Thoracic aorta (tissue), 2 donors: ENCODE results near the gene MMP24OS. TPM values are rescaled to one million over a fixed set of nuclear protein-coding genes. Genes with fewer than 3 reads are reported as not detected.

Source experiments
- ATAC-seq: fragments of 150-250 bp; one replicate; pipeline ENCODE4 v1.8.0; 2017; ENCODE audit warnings: low read depth; ENCODE audit not compliant: insufficient number of reproducible peaks, low FRiP score
- DNase-seq: peaks from one replicate; pipeline ENCODE4 v3.0.0-alpha.2; 2020; ENCODE audit warnings: low spot score
- H3K27ac ChIP-seq, 2 donors: fragments of 200-600 bp; sonication (generic); 1 replicate in 1 of 2; 2 replicates in 1 of 2; pipeline ENCODE4 v1.5.1; 2016; ENCODE audit warnings: mild to moderate bottlenecking in 2 of 2, moderate library complexity in 2 of 2
- H3K27me3 ChIP-seq: fragments of 200-600 bp; sonication (generic); replicated peaks from 2 replicates; pipeline ENCODE4 v1.6.0; 2016; ENCODE audit warnings: mild to moderate bottlenecking; ENCODE audit not compliant: insufficient read depth
- H3K36me3 ChIP-seq: fragments of 200-600 bp; sonication (generic); one replicate; pipeline ENCODE4 v1.5.1; 2016
- H3K4me1 ChIP-seq, 2 donors: fragments of 200-600 bp; sonication (generic); 1 replicate in 1 of 2; 2 replicates in 1 of 2; pipeline versions ENCODE4 v1.5.1 to v1.6.0; 2016; ENCODE audit warnings: low read depth in 2 of 2, mild to moderate bottlenecking in 1 of 2; ENCODE audit not compliant: control insufficient read depth in 1 of 2
- H3K4me3 ChIP-seq: fragments of 200-600 bp; sonication (generic); 2 replicates; pipeline ENCODE4 v1.5.1; 2016; ENCODE audit warnings: mild to moderate bottlenecking
- H3K9me3 ChIP-seq: fragments of 200-600 bp; sonication (generic); 2 replicates; pipeline ENCODE4 v1.5.1; 2016
- CTCF ChIP-seq: fragments of 200-600 bp; sonication (generic); IDR thresholded peaks from one replicate; pipeline ENCODE4 v1.5.1; 2019; ENCODE audit warnings: antibody characterized with exemption
- total RNA-seq, 2 donors: library from RNA; depleted of rRNA; stranded (reverse); fragments of >200 nt; gene quantifications; one replicate each; pipeline versions ENCODE4 v1.1.0 to v1.2.3, GENCODE V29; 2016

MMP24OS gene
- total RNA-seq, 2 donors from 2014 or later: 38.1 to 38.3 TPM

DNA sequence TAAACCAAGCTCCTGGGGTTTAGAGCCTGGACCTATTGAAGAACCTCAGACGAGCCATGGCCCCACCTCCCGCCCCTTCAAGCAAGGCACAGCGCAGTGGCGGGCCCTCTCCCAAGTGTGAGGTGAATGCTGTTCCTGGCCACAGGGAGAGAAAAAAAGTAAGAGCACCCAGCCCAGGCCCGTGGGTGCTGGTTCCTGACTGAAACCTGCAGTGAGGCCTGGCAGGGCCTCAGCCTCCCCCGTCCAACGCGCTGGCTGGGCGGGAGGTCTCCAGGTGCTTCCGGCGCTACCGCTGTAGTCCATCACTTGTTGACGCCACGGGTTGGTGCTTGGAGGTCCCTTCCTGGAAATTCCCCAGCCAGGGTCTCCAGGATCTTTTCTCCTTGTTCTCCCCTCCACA lies 19.8 kb upstream of the MMP24OS start:
- TF ChIP-seq CTCF: no peak
- DNase-seq: no peak
- ATAC-seq: no peak
- H3K4me1 ChIP-seq: no peaks in the 10 kb centered on the region
- H3K36me3 ChIP-seq: no peaks in the 10 kb centered on the region
- H3K27ac ChIP-seq: no peak overlapping the region
- no peaks in the 10 kb centered on the region for H3K27me3 ChIP-seq
- no peak overlapping the region for H3K4me3 ChIP-seq
- H3K9me3 ChIP-seq: no peaks in the 10 kb centered on the region

DNA sequence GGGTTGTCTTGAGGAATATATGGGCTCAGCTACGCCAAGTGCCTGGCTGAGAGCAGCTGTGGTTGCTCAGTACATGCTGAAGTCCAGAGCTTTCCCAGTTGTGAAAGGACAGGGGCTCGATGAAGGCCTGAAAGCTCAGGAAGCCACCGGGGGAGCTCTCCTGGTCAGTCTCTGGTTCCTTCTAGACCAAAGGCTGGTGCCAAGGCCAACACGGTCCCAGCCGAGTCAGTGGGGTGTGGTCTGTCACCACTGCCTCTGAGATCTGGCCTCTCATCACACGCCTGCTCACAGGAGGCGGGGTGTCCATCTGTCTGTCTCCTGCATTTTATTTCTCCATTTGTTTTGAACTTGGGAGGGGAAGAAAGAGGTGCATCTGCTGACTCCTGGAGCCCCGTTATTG lies 19.2 kb upstream of the MMP24OS start:
- no peak overlapping the region for H3K4me3 ChIP-seq
- DNase-seq: no peak
- H3K27ac ChIP-seq: no peak overlapping the region
- no peak for ATAC-seq
- TF ChIP-seq CTCF: no peak
- no peaks in the 10 kb centered on the region for H3K9me3 ChIP-seq
- H3K27me3 ChIP-seq: no peaks in the 10 kb centered on the region
- no peaks in the 10 kb centered on the region for H3K36me3 ChIP-seq
- no peaks in the 10 kb centered on the region for H3K4me1 ChIP-seq

DNA sequence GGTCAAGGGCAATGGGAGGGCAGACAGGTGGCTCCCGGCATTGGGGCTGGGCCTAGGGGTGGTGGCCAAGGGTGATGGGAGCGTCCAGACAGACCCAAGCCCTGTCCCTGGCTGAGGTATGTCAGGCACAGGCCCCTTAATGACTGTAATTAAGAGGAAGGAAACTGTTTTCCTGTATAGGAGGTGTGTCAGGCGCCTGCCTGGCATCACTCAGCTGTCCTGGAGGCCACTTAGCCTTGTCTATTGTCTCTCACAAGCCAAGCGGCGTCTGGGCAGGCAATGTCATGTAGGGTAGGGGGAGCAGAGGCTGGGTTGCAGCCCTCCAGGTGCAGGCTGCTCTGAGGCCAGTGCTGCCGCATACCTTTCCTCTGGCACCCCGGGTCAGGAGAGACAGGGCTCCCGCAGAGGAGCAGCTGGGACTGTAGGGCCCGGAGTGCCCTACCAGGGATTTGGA lies 18.2 kb upstream of the MMP24OS start:
- no peaks in the 10 kb centered on the region for H3K4me1 ChIP-seq
- H3K4me3 ChIP-seq: no peak overlapping the region
- DNase-seq (no peak), ATAC-seq (no peak)
- H3K27me3 ChIP-seq: no peaks in the 10 kb centered on the region
- no peaks in the 10 kb centered on the region for H3K9me3 ChIP-seq
- no peak overlapping the region for H3K27ac ChIP-seq
- no peaks in the 10 kb centered on the region for H3K36me3 ChIP-seq
- TF ChIP-seq CTCF: no peak

- Histone ChIP-seq H3K27me3 (no peaks in the 10 kb centered on the region), H3K4me1 (no peaks in the 10 kb centered on the region), H3K9me3 (no peaks in the 10 kb centered on the region), H3K36me3 (no peaks in the 10 kb centered on the region), H3K4me3 (no peak overlapping the region), H3K27ac (no peak overlapping the region)
- DNase-seq (no peak), ATAC-seq (no peak)
- no peak for TF ChIP-seq CTCF
Measured at GRCh38 chr20:35295674-35296073, 17.8 kb upstream of the MMP24OS start.

GRCh38 chr20:35295058-35295457 lies 17.1 kb upstream of the MMP24OS start:
- Histone ChIP-seq H3K36me3 (no peaks in the 10 kb centered on the region), H3K4me1 (no peaks in the 10 kb centered on the region), H3K27ac (no peak overlapping the region), H3K27me3 (no peaks in the 10 kb centered on the region), H3K4me3 (no peak overlapping the region), H3K9me3 (no peaks in the 10 kb centered on the region)
- no peak for TF ChIP-seq CTCF
- ATAC-seq: no peak
- DNase-seq: no peak
